Neural progenitor cell (in vitro differentiated cells): ENCODE results near the gene L2HGDH. TPM values are rescaled to one million over a fixed set of nuclear protein-coding genes. Genes with fewer than 3 reads are reported as not detected.

Experiments used
- DNase-seq: peaks from one replicate; pipeline ENCODE4 v3.0.0-alpha.2; 2016; ENCODE audit warnings: low spot score
- H2AFZ ChIP-seq: fragments of 200-600 bp; sonication (generic); replicated peaks from 2 replicates; pipeline ENCODE4 v1.6.1; 2016; ENCODE audit warnings: antibody characterized with exemption
- H3F3A ChIP-seq: fragments of 200-600 bp; sonication (generic); 2 replicates; pipeline ENCODE4 v1.6.1; 2016; ENCODE audit warnings: antibody characterized with exemption, low read depth
- H3K27ac ChIP-seq: fragments of 200-600 bp; sonication (generic); 2 replicates; pipeline ENCODE4 v1.5.1; 2016; ENCODE audit warnings: mild to moderate bottlenecking
- H3K27me3 ChIP-seq: fragments of 200-600 bp; sonication (generic); 2 replicates; pipeline ENCODE4 v1.6.1; 2016; ENCODE audit warnings: mild to moderate bottlenecking, moderate library complexity
- H3K36me3 ChIP-seq: fragments of 200-600 bp; sonication (generic); 2 replicates; pipeline ENCODE4 v1.5.1; 2016
- H3K4me1 ChIP-seq: fragments of 200-600 bp; sonication (generic); 2 replicates; pipeline ENCODE4 v1.6.1; 2016; ENCODE audit warnings: mixed run types
- H3K4me2 ChIP-seq: fragments of 200-600 bp; sonication (generic); 2 replicates; pipeline ENCODE4 v1.6.1; 2016
- H3K4me3 ChIP-seq: fragments of 200-600 bp; sonication (generic); 2 replicates; pipeline ENCODE4 v1.5.1; 2016
- H3K79me2 ChIP-seq: fragments of 200-600 bp; sonication (generic); 2 replicates; pipeline ENCODE4 v1.6.1; 2016; ENCODE audit warnings: low read depth
- H3K9ac ChIP-seq: fragments of 200-600 bp; sonication (generic); 2 replicates; pipeline ENCODE4 v1.6.1; 2016
- H3K9me3 ChIP-seq: fragments of 200-600 bp; sonication (generic); 2 replicates; pipeline ENCODE4 v1.5.1; 2016; ENCODE audit warnings: low read depth
- H4K20me1 ChIP-seq: fragments of 200-600 bp; sonication (generic); 2 replicates; pipeline ENCODE4 v1.6.1; 2016; ENCODE audit warnings: low read depth
- H3K27ac Mint-ChIP-seq: 3 replicates; pipeline ENCODE4 v1.8.0; 2021; ENCODE audit warnings: mixed read lengths
- H3K27me3 Mint-ChIP-seq: 2 replicates; pipeline ENCODE4 v1.8.0; 2022; ENCODE audit warnings: low read depth, mild to moderate bottlenecking, inconsistent platforms, moderate library complexity, mixed read lengths; ENCODE audit not compliant: insufficient read depth
- H3K36me3 Mint-ChIP-seq: 3 replicates; pipeline ENCODE4 v1.8.0; 2021; ENCODE audit warnings: mixed read lengths
- H3K4me1 Mint-ChIP-seq: 3 replicates; pipeline ENCODE4 v1.8.0; 2021; ENCODE audit warnings: mixed read lengths
- H3K4me3 Mint-ChIP-seq: 3 replicates; pipeline ENCODE4 v1.8.0; 2021; ENCODE audit warnings: mild to moderate bottlenecking, moderate library complexity, mixed read lengths
- H3K9me3 Mint-ChIP-seq: 3 replicates; pipeline ENCODE4 v1.8.0; 2020; ENCODE audit warnings: mixed read lengths
- CTCF ChIP-seq: fragments of 200-600 bp; sonication (generic); IDR thresholded peaks from 2 replicates; pipeline ENCODE4 v1.5.1; 2017; ENCODE audit warnings: antibody characterized with exemption, mild to moderate bottlenecking
- EZH2 ChIP-seq: fragments of 200-600 bp; sonication (generic); IDR thresholded peaks from 2 replicates; pipeline ENCODE4 v1.6.1; 2017; ENCODE audit warnings: antibody characterized with exemption, mild to moderate bottlenecking, moderate library complexity
- EZH2phosphoT487 ChIP-seq: fragments of 200-600 bp; sonication (generic); IDR thresholded peaks from 2 replicates; pipeline ENCODE4 v1.6.1; 2017; ENCODE audit warnings: antibody characterized with exemption
- total RNA-seq: library from RNA; depleted of rRNA; stranded (reverse); fragments of >200 nt; gene quantifications from 2 replicates; pipeline ENCODE4 v1.2.3, GENCODE V29; 2015; ENCODE audit warnings: low replicate concordance

L2HGDH gene
- total RNA-seq, 1 donor from 2014 or later = 14.0 TPM

- Histone ChIP-seq H3K9ac (no peak overlapping the region), H3K27ac (no peak overlapping the region), H3K4me1 (no peaks in the 10 kb centered on the region), H3F3A (no peaks in the 10 kb centered on the region), H3K36me3 (peaks cover 3% of the 10 kb centered on the region), H3K27me3 (no peaks in the 10 kb centered on the region), H2AFZ (no peak overlapping the region), H3K4me3 (no peak overlapping the region), H3K79me2 (peaks cover 51% of the 10 kb centered on the region), H4K20me1 (peaks cover under 1% of the 10 kb centered on the region), H3K9me3 (no peaks in the 10 kb centered on the region), H3K4me2 (no peak overlapping the region)
- peaks cover 3% of the 10 kb centered on the region for H3K9me3 Mint-ChIP-seq
- H3K4me3 Mint-ChIP-seq = no peak overlapping the region
- H3K36me3 Mint-ChIP-seq = peaks cover 12% of the 10 kb centered on the region
- no peaks in the 10 kb centered on the region for H3K27me3 Mint-ChIP-seq
- TF ChIP-seq CTCF = no peak
- DNase-seq = no peak
- peaks cover 1% of the 10 kb centered on the region for H3K4me1 Mint-ChIP-seq
- H3K27ac Mint-ChIP-seq = no peak overlapping the region
These were observed 96.6 kb downstream of the L2HGDH start for GRCh38 chr14:50215416-50215815.

DNA sequence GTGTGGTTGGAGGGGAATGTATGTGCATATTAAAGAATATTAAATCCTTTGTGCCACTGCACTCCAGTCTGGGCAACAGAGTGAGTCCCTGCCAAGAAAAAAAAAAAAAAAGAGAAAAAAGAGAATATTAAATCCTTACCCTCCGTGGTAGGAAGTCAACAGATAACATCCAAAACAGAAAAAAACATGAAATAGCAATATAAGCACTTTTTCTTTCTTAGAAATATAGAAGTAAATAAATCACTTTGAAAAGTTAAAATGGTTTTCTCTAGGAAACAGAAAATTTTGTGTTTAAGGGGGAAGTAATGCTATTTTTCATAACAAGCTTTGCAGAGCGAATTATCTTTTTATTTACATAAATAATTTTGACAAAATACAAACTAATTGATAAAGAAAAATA is 98.2 kb downstream of the L2HGDH start:
- Mint-ChIP-seq H3K4me3 (no peak overlapping the region), H3K9me3 (peaks cover 3% of the 10 kb centered on the region), H3K4me1 (no peaks in the 10 kb centered on the region), H3K27ac (no peak overlapping the region), H3K36me3 (peaks cover 10% of the 10 kb centered on the region), H3K27me3 (no peaks in the 10 kb centered on the region)
- Histone ChIP-seq H2AFZ (no peak overlapping the region), H3K9me3 (no peaks in the 10 kb centered on the region), H3F3A (no peaks in the 10 kb centered on the region), H3K4me2 (no peak overlapping the region), H3K27ac (no peak overlapping the region), H3K4me1 (no peaks in the 10 kb centered on the region), H3K27me3 (no peaks in the 10 kb centered on the region), H3K79me2 (peaks cover 40% of the 10 kb centered on the region), H3K4me3 (no peak overlapping the region), H4K20me1 (peaks cover 2% of the 10 kb centered on the region), H3K9ac (no peak overlapping the region), H3K36me3 (peaks cover 3% of the 10 kb centered on the region)
- no peak for DNase-seq
- no peak for TF ChIP-seq EZH2
- TF ChIP-seq CTCF = no peak
- TF ChIP-seq EZH2phosphoT487 = no peak

DNA sequence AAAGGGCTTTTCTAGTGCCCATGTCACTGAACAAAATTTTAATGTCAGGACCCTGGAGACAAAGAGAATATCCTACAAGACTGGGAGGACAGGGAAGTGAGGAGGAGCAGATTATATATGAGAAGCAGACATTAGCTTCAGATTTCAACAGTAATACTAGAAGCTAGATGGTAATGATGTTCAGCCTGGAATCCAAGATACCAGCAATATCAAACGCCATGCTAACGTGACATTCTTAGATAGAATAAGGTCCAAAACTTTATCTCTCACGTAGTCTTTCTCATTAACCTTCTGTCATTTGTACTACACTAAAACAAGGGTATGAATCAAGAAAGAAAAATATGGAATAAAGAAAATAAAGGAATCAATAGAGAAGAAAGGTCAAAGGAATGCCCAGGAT is 99.3 kb downstream of the L2HGDH start:
- Histone ChIP-seq H3K9ac (no peak overlapping the region), H3K4me2 (no peak overlapping the region), H3K4me3 (no peak overlapping the region), H3K4me1 (no peaks in the 10 kb centered on the region), H2AFZ (no peak overlapping the region), H3K27ac (no peak overlapping the region), H3K36me3 (peaks cover 3% of the 10 kb centered on the region), H3K27me3 (no peaks in the 10 kb centered on the region), H3K79me2 (peaks cover 29% of the 10 kb centered on the region), H4K20me1 (peaks cover 7% of the 10 kb centered on the region), H3F3A (no peaks in the 10 kb centered on the region), H3K9me3 (no peaks in the 10 kb centered on the region)
- no peak for DNase-seq
- no peaks in the 10 kb centered on the region for H3K27me3 Mint-ChIP-seq
- no peaks in the 10 kb centered on the region for H3K4me1 Mint-ChIP-seq
- no peak overlapping the region for H3K27ac Mint-ChIP-seq
- H3K36me3 Mint-ChIP-seq = peaks cover 7% of the 10 kb centered on the region
- TF ChIP-seq CTCF (no peak), EZH2phosphoT487 (no peak)
- no peak overlapping the region for H3K4me3 Mint-ChIP-seq
- peaks cover 3% of the 10 kb centered on the region for H3K9me3 Mint-ChIP-seq

DNA sequence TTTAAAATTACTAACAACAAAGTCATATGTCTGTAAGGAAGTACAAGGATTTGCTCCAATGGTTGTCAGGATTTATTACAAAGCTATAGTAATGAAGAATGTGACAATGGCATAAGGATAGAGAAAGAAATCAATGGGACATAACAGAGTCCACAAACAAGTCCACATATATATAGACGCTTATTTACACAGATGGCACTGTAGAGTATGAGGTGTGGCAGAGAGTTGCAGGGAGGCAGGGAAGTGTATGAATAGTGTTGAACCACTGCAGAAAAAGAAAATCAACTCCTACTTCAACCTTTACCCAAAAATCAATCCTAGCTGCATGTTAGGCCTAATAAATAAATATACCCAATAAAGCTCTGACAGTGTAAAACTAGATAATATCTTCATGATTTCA is 102.0 kb downstream of the L2HGDH start:
- Histone ChIP-seq H3K4me2 (no peak overlapping the region), H3K4me3 (no peak overlapping the region), H3K9me3 (no peaks in the 10 kb centered on the region), H3F3A (no peaks in the 10 kb centered on the region), H3K27ac (no peak overlapping the region), H3K79me2 (peaks cover 20% of the 10 kb centered on the region), H2AFZ (no peak overlapping the region), H4K20me1 (peaks cover 8% of the 10 kb centered on the region), H3K27me3 (no peaks in the 10 kb centered on the region), H3K9ac (no peak overlapping the region), H3K4me1 (no peaks in the 10 kb centered on the region), H3K36me3 (no peaks in the 10 kb centered on the region)
- no peak overlapping the region for H3K4me3 Mint-ChIP-seq
- DNase-seq = no peak
- TF ChIP-seq EZH2phosphoT487 (no peak), CTCF (no peak), EZH2 (no peak)
- no peaks in the 10 kb centered on the region for H3K27me3 Mint-ChIP-seq
- H3K9me3 Mint-ChIP-seq = peaks cover 3% of the 10 kb centered on the region
- no peak overlapping the region for H3K27ac Mint-ChIP-seq
- no peaks in the 10 kb centered on the region for H3K4me1 Mint-ChIP-seq
- peaks cover 5% of the 10 kb centered on the region for H3K36me3 Mint-ChIP-seq
